Kidney epithelial cell (primary cell): Measurements from ENCODE around the gene PRR5. TPM values are rescaled to one million over a fixed set of nuclear protein-coding genes. Genes with fewer than 3 reads are reported as not detected.

ENCODE experiments used
- DNase-seq: peaks from one replicate; pipeline ENCODE4 v3.0.0-alpha.2; 2010; ENCODE audit warnings: low read depth
- H3K27me3 ChIP-seq: 2 replicates; pipeline ENCODE4 v1.6.0; 2011; ENCODE audit warnings: low read length; ENCODE audit not compliant: control insufficient read depth, insufficient read depth
- H3K36me3 ChIP-seq: 2 replicates; pipeline ENCODE4 v1.5.1; 2011; ENCODE audit warnings: low read length; ENCODE audit not compliant: control insufficient read depth, insufficient read depth
- H3K4me3 ChIP-seq: 2 replicates; pipeline ENCODE4 v1.5.1; 2011; ENCODE audit warnings: low read depth, mild to moderate bottlenecking, control low read depth, low read length
- total RNA-seq: library from RNA; depleted of rRNA; stranded (reverse); fragments of >200 nt; gene quantifications from 2 replicates; pipeline ENCODE4 v1.2.3, GENCODE V29; 2015
- TF ChIP-seq, protein P1 (sequence below): IDR thresholded peaks from 2 replicates; pipeline ENCODE4 v1.5.1; 2011; ENCODE audit warnings: mild to moderate bottlenecking, moderate library complexity, low read length, control low read depth, inconsistent platforms; ENCODE audit not compliant: insufficient read depth, poor library complexity, severe bottlenecking

Gene PRR5
- total RNA-seq, 1 donor from 2014 or later, result 14.3 TPM

DNA sequence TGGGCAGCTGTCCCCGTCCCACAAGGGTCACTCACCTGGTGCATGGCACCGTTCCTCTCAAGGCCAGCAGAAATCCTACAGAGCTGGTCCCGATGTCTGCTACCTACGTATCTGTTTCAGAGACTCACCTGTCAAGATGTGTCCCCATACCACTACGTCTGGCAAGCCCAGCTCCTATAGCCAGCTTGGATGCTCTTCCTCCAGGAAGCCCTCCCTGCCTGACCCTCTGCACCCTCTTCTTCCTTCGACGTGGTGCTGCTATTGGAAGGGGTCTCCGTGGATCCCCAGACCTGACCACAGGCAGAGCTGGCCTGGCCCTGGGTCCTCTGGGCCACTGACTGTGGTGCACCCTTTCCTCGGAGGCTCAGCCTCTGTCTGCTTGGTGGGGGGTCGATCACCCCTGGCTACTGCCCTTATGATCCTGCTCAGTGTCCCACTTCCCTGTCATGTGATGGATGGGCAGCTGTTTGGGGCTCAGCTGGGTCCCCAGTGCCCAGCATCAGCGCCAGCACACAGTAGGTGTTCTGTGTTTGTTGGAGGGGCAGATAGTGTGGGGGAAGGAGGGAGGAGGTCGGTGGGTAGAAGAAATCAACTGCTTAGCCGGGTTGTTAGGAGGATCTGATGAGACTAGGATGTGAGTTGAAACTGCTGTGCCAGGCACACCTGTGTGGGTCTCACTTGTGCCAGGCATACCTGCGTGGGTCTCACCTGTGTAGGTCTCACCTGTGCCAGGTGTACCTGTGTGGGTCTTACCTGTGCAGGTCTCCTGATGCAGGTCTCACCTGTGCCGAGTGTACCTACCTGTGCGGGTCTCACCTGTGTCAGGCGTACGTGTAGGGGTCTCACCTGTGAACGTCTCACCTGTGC lies 28.7 kb downstream of the PRR5 start:
- DNase-seq, result no peak
- TF ChIP-seq, protein P1, sequence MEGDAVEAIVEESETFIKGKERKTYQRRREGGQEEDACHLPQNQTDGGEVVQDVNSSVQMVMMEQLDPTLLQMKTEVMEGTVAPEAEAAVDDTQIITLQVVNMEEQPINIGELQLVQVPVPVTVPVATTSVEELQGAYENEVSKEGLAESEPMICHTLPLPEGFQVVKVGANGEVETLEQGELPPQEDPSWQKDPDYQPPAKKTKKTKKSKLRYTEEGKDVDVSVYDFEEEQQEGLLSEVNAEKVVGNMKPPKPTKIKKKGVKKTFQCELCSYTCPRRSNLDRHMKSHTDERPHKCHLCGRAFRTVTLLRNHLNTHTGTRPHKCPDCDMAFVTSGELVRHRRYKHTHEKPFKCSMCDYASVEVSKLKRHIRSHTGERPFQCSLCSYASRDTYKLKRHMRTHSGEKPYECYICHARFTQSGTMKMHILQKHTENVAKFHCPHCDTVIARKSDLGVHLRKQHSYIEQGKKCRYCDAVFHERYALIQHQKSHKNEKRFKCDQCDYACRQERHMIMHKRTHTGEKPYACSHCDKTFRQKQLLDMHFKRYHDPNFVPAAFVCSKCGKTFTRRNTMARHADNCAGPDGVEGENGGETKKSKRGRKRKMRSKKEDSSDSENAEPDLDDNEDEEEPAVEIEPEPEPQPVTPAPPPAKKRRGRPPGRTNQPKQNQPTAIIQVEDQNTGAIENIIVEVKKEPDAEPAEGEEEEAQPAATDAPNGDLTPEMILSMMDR, result no peak
- H3K36me3 ChIP-seq, result no peaks in the 10 kb centered on the region
- no peak overlapping the region for H3K4me3 ChIP-seq
- no peaks in the 10 kb centered on the region for H3K27me3 ChIP-seq

DNA sequence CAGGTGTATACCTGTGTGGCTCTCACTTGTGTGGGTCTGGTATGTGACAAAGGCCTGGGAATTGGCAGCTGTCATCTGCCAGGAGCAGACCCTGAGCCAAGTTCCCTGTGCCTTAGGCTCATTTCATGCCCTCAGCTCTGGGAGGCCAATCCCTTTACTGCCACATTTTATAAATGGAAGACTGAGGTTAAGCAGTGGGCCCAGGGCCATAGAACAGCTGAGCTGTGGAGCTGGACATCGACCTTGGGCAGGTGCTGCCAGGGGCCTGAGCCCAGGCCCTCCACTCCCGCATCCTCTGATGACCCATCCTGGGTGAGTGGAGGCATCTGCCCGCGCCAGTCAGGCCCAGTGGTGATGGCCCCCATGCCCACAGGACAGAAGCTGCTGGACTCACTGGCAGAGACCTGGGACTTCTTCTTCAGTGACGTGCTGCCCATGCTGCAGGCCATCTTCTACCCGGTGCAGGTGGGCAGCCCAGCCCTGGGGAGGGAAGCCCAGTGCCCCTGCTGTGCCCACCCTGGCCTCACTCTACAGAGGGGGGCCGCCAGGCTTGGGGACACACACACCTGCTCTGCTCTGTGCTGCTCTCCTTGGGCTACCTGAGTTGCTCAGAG lies 29.5 kb downstream of the PRR5 start:
- Histone ChIP-seq H3K36me3 (no peaks in the 10 kb centered on the region), H3K27me3 (no peaks in the 10 kb centered on the region), H3K4me3 (no peak overlapping the region)
- TF ChIP-seq, protein P1, result no peak
- DNase-seq, result no peak

DNA sequence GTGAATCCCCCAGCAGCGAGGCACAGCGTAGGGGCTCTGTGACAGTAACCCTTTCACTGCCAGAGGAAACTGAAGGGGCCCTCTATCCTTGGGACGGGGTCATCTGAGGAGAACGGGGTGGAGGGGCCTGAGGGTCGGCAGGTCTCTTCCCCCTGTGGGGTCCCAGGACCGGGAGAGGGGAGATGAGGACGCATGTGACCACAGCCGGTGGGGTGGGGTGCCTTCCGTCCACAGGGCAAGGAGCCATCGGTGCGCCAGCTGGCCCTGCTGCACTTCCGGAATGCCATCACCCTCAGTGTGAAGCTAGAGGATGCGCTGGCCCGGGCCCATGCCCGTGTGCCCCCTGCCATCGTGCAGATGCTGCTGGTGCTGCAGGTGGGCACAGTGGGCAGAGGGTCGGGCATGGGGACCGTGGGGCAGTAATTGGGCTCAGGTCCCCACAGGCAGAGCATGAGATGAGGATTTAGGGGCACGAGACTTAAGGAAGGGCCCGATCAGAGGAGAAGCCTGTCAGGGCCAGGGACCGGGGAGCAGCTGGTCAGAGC lies 30.1 kb downstream of the PRR5 start:
- no peaks in the 10 kb centered on the region for H3K36me3 ChIP-seq
- no peaks in the 10 kb centered on the region for H3K27me3 ChIP-seq
- no peak for DNase-seq
- TF ChIP-seq, protein P1, result no peak
- H3K4me3 ChIP-seq, result no peak overlapping the region

DNA sequence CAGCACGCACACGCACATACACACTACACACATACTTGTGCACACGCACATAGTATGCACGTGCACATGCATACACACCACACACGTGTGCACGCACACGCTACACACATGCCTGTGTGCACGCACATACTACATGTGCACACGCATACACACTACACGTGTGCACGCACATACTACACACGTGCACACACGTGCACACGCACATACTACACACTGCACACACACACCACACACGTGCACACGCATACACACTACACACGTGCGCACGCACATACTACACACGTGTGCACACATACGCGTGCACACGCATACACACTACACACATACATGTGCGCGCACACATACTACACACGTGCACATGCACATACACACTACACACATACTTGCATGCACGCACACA lies 30.7 kb downstream of the PRR5 start:
- H3K27me3 ChIP-seq, result peaks cover 3% of the 10 kb centered on the region
- no peaks in the 10 kb centered on the region for H3K36me3 ChIP-seq
- TF ChIP-seq, protein P1, result no peak
- H3K4me3 ChIP-seq, result no peak overlapping the region
- no peak for DNase-seq

DNA sequence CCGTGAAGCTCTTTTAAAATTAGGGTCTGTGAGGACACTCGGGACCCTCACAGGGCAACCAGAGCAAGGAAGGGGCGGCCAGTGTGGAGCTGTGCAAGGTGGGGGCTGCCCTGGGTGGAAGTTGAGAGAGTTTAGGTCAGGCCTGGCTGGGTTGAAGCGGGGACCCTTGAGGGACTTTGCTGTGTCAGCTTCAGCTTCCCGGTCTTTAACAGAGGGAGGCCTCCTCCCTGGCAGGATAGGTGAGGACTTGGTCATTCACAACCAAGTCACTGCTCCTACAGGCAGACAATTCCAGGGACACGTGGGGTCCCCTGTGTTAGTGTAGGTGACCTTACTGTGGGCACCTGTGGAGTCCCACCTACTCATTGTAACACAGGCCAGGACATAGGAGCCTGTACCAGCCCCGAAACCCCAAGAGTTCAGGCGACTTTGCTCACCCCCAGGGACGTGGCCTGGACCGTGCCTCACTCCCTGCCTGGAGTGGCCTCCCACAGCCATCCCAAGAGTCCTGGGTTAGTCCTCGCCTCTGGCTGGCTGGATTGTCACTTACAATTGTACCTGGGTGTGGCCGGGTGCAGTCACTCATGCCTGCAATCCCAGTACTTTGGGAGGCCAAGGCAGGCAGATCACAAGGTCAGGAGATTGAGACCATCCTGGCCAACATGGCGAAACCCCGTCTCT lies 31.6 kb downstream of the PRR5 start:
- H3K36me3 ChIP-seq, result no peaks in the 10 kb centered on the region
- DNase-seq, result no peak
- H3K4me3 ChIP-seq, result no peak overlapping the region
- TF ChIP-seq, protein P1, result no peak
- peaks cover 3% of the 10 kb centered on the region for H3K27me3 ChIP-seq
